ENCODE results near the gene PRDM4.

DNA sequence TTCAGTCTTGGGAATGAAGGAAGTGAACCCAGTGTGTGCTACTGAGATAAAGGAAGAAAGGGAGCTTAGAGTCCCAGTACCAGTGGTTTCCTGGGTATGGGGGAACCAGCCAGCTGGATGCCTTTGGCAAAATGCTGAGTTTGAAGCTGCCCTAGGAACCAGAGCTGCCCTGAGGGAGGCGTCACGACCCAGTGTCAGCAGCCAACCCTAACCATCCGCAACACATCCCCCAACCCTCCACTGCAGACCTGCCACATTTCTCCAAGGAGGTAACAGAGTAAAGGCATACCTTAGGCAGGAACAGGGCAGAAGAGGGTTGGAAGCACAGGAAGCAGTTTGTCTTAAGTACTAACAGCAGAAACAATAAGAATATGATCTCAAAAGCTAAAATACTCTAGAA, 28.6 kb downstream of the PRDM4 start:
- TF ChIP-seq, protein P1, sequence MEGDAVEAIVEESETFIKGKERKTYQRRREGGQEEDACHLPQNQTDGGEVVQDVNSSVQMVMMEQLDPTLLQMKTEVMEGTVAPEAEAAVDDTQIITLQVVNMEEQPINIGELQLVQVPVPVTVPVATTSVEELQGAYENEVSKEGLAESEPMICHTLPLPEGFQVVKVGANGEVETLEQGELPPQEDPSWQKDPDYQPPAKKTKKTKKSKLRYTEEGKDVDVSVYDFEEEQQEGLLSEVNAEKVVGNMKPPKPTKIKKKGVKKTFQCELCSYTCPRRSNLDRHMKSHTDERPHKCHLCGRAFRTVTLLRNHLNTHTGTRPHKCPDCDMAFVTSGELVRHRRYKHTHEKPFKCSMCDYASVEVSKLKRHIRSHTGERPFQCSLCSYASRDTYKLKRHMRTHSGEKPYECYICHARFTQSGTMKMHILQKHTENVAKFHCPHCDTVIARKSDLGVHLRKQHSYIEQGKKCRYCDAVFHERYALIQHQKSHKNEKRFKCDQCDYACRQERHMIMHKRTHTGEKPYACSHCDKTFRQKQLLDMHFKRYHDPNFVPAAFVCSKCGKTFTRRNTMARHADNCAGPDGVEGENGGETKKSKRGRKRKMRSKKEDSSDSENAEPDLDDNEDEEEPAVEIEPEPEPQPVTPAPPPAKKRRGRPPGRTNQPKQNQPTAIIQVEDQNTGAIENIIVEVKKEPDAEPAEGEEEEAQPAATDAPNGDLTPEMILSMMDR (conservative IDR thresholded peaks at IDR 0.05 in 1 of 2, IDR thresholded peaks at IDR 0.05 in 1 of 2; ENCODE audit: low read depth in 1 of 2, low read length in 2 of 2): no peak
- TF ChIP-seq EZH2 (IDR thresholded peaks at IDR 0.05; ENCODE audit: low read length, missing control alignments): no peak

Data from fibroblast of lung (primary cell).